Activated CD8-positive, alpha-beta memory T cell treated with anti-CD3 and anti-CD28 coated beads for 36 hours (primary cell): ENCODE measurements around the gene SLC2A10. TPM values are rescaled to one million over a fixed set of nuclear protein-coding genes. Genes with fewer than 3 reads are reported as not detected.

Experiments
- CTCF ChIA-PET: fragments of 350-600 bp; sonication (Branson Sonifier 250); formaldehyde crosslinking; loops from one replicate; lab custom pipeline; 2021; ENCODE audit warnings: antibody characterized with exemption; lab: Charles Lee
- POLR2A ChIA-PET: fragments of 350-600 bp; sonication (Branson Sonifier 250); formaldehyde crosslinking; loops from one replicate; lab custom pipeline; 2021; ENCODE audit warnings: antibody characterized with exemption; lab: Charles Lee
- total RNA-seq, 2 experiments: library from RNA; stranded (reverse); gene quantifications; one replicate each; pipeline ENCODE4 v1.2.3, GENCODE V29; 2021

The SLC2A10 gene
- total RNA-seq, 2 experiments from 2014 or later = 0.04 TPM; not detected in 1

- POLR2A ChIA-PET = no interaction called here
- CTCF ChIA-PET = no interaction called here
Measured at GRCh38 chr20:46779831-46780230, 70.4 kb downstream of the SLC2A10 start.

- POLR2A ChIA-PET = no interaction called here
- CTCF ChIA-PET = no interaction called here
Measured at GRCh38 chr20:46784436-46785127, 75.1 kb downstream of the SLC2A10 start.

Other genes with a start within 250 kb of the SLC2A10 start
- gene ZNF334, start 196.1 kb upstream of the SLC2A10 start, total RNA-seq = 1 to 10 TPM; 2.3 to 2.6 TPM
- under 1 TPM in 1 of 2 experiments, not detected in 1; 0.11 TPM for gene OCSTAMP, start 159.0 kb upstream of the SLC2A10 start, total RNA-seq
- gene SLC13A3, start 58.2 kb upstream of the SLC2A10 start, total RNA-seq = not detected
- 10 to 100 TPM; 18.6 to 18.7 TPM for gene TP53RK, start 20.2 kb upstream of the SLC2A10 start, total RNA-seq
- not detected for gene EYA2, start 185.2 kb downstream of the SLC2A10 start, total RNA-seq